Measurements from ENCODE around the gene XPR1.
"Not testable (repeated sequence)": the region's sequence is repeated elsewhere in the genome, so short reads cannot be mapped to it uniquely, and the experiment has no call there.

Gene XPR1

GRCh38 chr1:180796897-180797640 is 165.2 kb downstream of the XPR1 start:
- DNase-seq (ENCODE audit: low read depth, low spot score) = no peak
- no peak overlapping the region for H3K4me3 ChIP-seq (ENCODE audit: low read length)

- H3K4me3 ChIP-seq (ENCODE audit: low read length) = no peak overlapping the region
- DNase-seq (ENCODE audit: low read depth, low spot score) = no peak
These were observed 169.1 kb downstream of the XPR1 start for GRCh38 chr1:180800945-180801344.

- H3K4me3 ChIP-seq (ENCODE audit: low read length) = no peak overlapping the region
- no peak for DNase-seq (ENCODE audit: low read depth, low spot score)
These were observed 171.0 kb downstream of the XPR1 start for GRCh38 chr1:180802813-180803212.

- H3K4me3 ChIP-seq (ENCODE audit: low read length) = no peak overlapping the region
- no peak for DNase-seq (ENCODE audit: low read depth, low spot score)
These were observed 173.5 kb downstream of the XPR1 start for GRCh38 chr1:180805316-180805715.

- H3K4me3 ChIP-seq (ENCODE audit: low read length) = no peak overlapping the region
- DNase-seq (ENCODE audit: low read depth, low spot score) = no peak
These were observed 179.5 kb downstream of the XPR1 start for GRCh38 chr1:180811298-180811697.

GRCh38 chr1:180811886-180812285 is 180.1 kb downstream of the XPR1 start:
- no peak for DNase-seq (ENCODE audit: low read depth, low spot score)

GRCh38 chr1:180814258-180814657 is 182.4 kb downstream of the XPR1 start:
- no peak overlapping the region for H3K4me3 ChIP-seq (ENCODE audit: low read length)
- no peak for DNase-seq (ENCODE audit: low read depth, low spot score)

More at GRCh38 chr1:180811886-180812285, 180.1 kb downstream of the XPR1 start:
- no peak overlapping the region for H3K4me3 ChIP-seq (ENCODE audit: low read length)

- DNase-seq (ENCODE audit: low read depth, low spot score) = no peak
These were observed 183.4 kb downstream of the XPR1 start for GRCh38 chr1:180815188-180815587.

GRCh38 chr1:180816132-180816531 is 184.3 kb downstream of the XPR1 start:
- H3K4me3 ChIP-seq (ENCODE audit: low read length) = no peak overlapping the region
- no peak for DNase-seq (ENCODE audit: low read depth, low spot score)

More at GRCh38 chr1:180815188-180815587, 183.4 kb downstream of the XPR1 start:
- H3K4me3 ChIP-seq (ENCODE audit: low read length) = no peak overlapping the region

GRCh38 chr1:180821970-180822369 is 190.1 kb downstream of the XPR1 start:
- no peak for DNase-seq (ENCODE audit: low read depth, low spot score)
- no peak overlapping the region for H3K4me3 ChIP-seq (ENCODE audit: low read length)

GRCh38 chr1:180831507-180831906 is 199.7 kb downstream of the XPR1 start:
- not testable (repeated sequence) for DNase-seq (ENCODE audit: low read depth, low spot score); H3K4me3 ChIP-seq (ENCODE audit: low read length)

- DNase-seq (ENCODE audit: low read depth, low spot score); H3K4me3 ChIP-seq (ENCODE audit: low read length): not testable (repeated sequence)
These were observed 201.4 kb downstream of the XPR1 start for GRCh38 chr1:180833180-180833579.

GRCh38 chr1:180836449-180836848 is 204.6 kb downstream of the XPR1 start:
- no peak for DNase-seq (ENCODE audit: low read depth, low spot score)
- H3K4me3 ChIP-seq (ENCODE audit: low read length) = no peak overlapping the region

GRCh38 chr1:180837020-180837419 is 205.2 kb downstream of the XPR1 start:
- H3K4me3 ChIP-seq (ENCODE audit: low read length) = no peak overlapping the region
- no peak for DNase-seq (ENCODE audit: low read depth, low spot score)

GRCh38 chr1:180838535-180838934 is 206.7 kb downstream of the XPR1 start:
- no peak for DNase-seq (ENCODE audit: low read depth, low spot score)
- no peak overlapping the region for H3K4me3 ChIP-seq (ENCODE audit: low read length)

GRCh38 chr1:180839547-180839946 is 207.7 kb downstream of the XPR1 start:
- H3K4me3 ChIP-seq (ENCODE audit: low read length) = no peak overlapping the region
- DNase-seq (ENCODE audit: low read depth, low spot score) = no peak

GRCh38 chr1:180841415-180841814 is 209.6 kb downstream of the XPR1 start:
- no peak for DNase-seq (ENCODE audit: low read depth, low spot score)
- H3K4me3 ChIP-seq (ENCODE audit: low read length) = no peak overlapping the region

- no peak overlapping the region for H3K4me3 ChIP-seq (ENCODE audit: low read length)
- no peak for DNase-seq (ENCODE audit: low read depth, low spot score)
These were observed 210.2 kb downstream of the XPR1 start for GRCh38 chr1:180842052-180842451.

- H3K4me3 ChIP-seq (ENCODE audit: low read length) = no peak overlapping the region
- DNase-seq (ENCODE audit: low read depth, low spot score) = no peak
These were observed 210.9 kb downstream of the XPR1 start for GRCh38 chr1:180842491-180843275.

- DNase-seq (ENCODE audit: low read depth, low spot score) = no peak
- H3K4me3 ChIP-seq (ENCODE audit: low read length) = no peak overlapping the region
These were observed 213.5 kb downstream of the XPR1 start for GRCh38 chr1:180845352-180845751.

All from Jurkat, Clone E6-1 (cell line).